Fibroblast of lung (primary cell): ENCODE measurements around the gene RUFY1. TPM values are rescaled to one million over a fixed set of nuclear protein-coding genes. Genes with fewer than 3 reads are reported as not detected.

Experiments used
- DNase-seq, 2 donors: peaks; one replicate each; pipeline versions ENCODE4 v3.0.0 to v3.0.0-alpha.2; 2010; ENCODE audit warnings: low read depth in 2 of 2
- H2AFZ ChIP-seq: 2 replicates; pipeline ENCODE4 v1.5.1; 2012; ENCODE audit warnings: low read length, control low read depth, inconsistent platforms
- H3K27ac ChIP-seq: 2 replicates; pipeline ENCODE4 v1.5.1; 2011; ENCODE audit warnings: low read length, control low read depth; ENCODE audit not compliant: insufficient read depth
- H3K27me3 ChIP-seq: 2 replicates; pipeline ENCODE4 v1.5.1; 2011; ENCODE audit warnings: mild to moderate bottlenecking, low read length; ENCODE audit not compliant: control insufficient read depth, insufficient read depth
- H3K36me3 ChIP-seq: 2 replicates; pipeline ENCODE4 v1.5.1; 2011; ENCODE audit warnings: low read length; ENCODE audit not compliant: control insufficient read depth, insufficient read depth
- H3K4me1 ChIP-seq: 2 replicates; pipeline ENCODE4 v1.5.1; 2011; ENCODE audit warnings: low read length; ENCODE audit not compliant: control insufficient read depth, insufficient read depth; ENCODE audit errors: extremely low read depth
- H3K4me2 ChIP-seq: 2 replicates; pipeline ENCODE4 v1.5.1; 2011; ENCODE audit warnings: low read length, control low read depth; ENCODE audit not compliant: insufficient read depth; ENCODE audit errors: extremely low read depth
- H3K4me3 ChIP-seq, 4 experiments: fragments of 200-600 bp in 1 of 4; sonication (generic) in 1 of 4; replicated peaks in 1 of 4; 2 replicates each; pipeline ENCODE4 v1.5.1; 2011 to 2016; ENCODE audit warnings: low read length in 4 of 4, low read depth in 3 of 4, mild to moderate bottlenecking in 3 of 4, control low read depth in 2 of 4, inconsistent platforms in 1 of 4, mixed read lengths in 1 of 4; ENCODE audit not compliant: insufficient read depth in 1 of 4; ENCODE audit errors: control extremely low read depth in 1 of 4
- H3K79me2 ChIP-seq: 2 replicates; pipeline ENCODE4 v1.5.1; 2012; ENCODE audit warnings: mild to moderate bottlenecking, low read length, inconsistent platforms; ENCODE audit not compliant: control insufficient read depth, insufficient read depth
- H3K9ac ChIP-seq: 2 replicates; pipeline ENCODE4 v1.5.1; 2011; ENCODE audit warnings: mild to moderate bottlenecking, low read length, control low read depth; ENCODE audit not compliant: insufficient read depth
- H3K9me3 ChIP-seq: 2 replicates; pipeline ENCODE4 v1.5.1; 2012; ENCODE audit warnings: low read depth, low read length; ENCODE audit not compliant: control insufficient read depth, insufficient read depth
- H4K20me1 ChIP-seq: 2 replicates; pipeline ENCODE4 v1.5.1; 2011; ENCODE audit warnings: low read length; ENCODE audit not compliant: control insufficient read depth, insufficient read depth; ENCODE audit errors: extremely low read depth
- EZH2 ChIP-seq: IDR thresholded peaks from 2 replicates; pipeline ENCODE4 v1.5.1; 2012; ENCODE audit warnings: low read length, control low read depth, mild to moderate bottlenecking; ENCODE audit errors: missing control alignments
- polyA plus RNA-seq, 2 donors: library from polyadenylated mRNA; depleted of rRNA in 1 of 2; stranded (reverse) in 1 of 2; unstranded in 1 of 2; fragments of >200 nt; gene quantifications; 2 replicates each; pipeline ENCODE4 v1.2.1, GENCODE V29; 2011 to 2012; ENCODE audit warnings: missing spikeins in 1 of 2
- total RNA-seq: library from RNA; depleted of rRNA; stranded (reverse); fragments of >200 nt; gene quantifications from 2 replicates; pipeline ENCODE4 v1.2.1, GENCODE V29; 2014
- TF ChIP-seq, protein P1 (sequence below), 2 donors: IDR thresholded peaks in 1 of 2; conservative IDR thresholded peaks in 1 of 2; 1 replicate in 1 of 2; 2 replicates in 1 of 2; pipeline ENCODE4 v1.5.1; 2011 to 2012; ENCODE audit warnings: low read length in 2 of 2, control low read depth in 1 of 2, inconsistent platforms in 1 of 2, low read depth in 1 of 2, mild to moderate bottlenecking in 1 of 2

The RUFY1 gene
- total and polyA plus RNA-seq, 2 donors (not counting 1 experiment from before 2014, with no cell fraction given), result 32.8 to 77.8 TPM

DNA sequence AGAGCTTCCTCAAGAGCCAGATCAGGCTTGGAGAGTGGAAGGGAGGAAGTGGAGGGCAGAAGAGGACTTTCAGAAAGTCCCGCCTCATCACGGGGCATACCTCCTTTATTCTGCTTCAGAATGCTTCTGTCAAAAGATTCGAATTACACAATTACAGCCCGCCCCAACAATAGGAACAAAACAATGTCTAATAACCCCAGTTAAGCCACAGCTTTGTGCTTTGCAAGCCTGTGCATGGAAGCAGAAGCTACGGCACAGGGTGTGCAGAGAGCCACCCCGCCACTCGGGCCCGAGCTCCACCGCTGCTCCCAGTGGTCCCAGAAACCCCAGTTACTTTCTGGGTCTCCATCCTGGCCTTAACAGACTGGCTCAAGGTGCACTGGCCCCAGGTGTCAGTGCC is 49.6 kb downstream of the RUFY1 start:
- Histone ChIP-seq H3K79me2 (no peaks in the 10 kb centered on the region), H3K9ac (no peak overlapping the region), H3K27ac (no peak overlapping the region), H4K20me1 (no peaks in the 10 kb centered on the region), H3K4me2 (no peak overlapping the region), H3K4me1 (no peaks in the 10 kb centered on the region), H3K36me3 (peaks cover 22% of the 10 kb centered on the region), H2AFZ (no peak overlapping the region), H3K27me3 (no peaks in the 10 kb centered on the region), H3K9me3 (no peaks in the 10 kb centered on the region), H3K4me3 (no peak overlapping the region)
- TF ChIP-seq EZH2, result no peak
- TF ChIP-seq, protein P1, sequence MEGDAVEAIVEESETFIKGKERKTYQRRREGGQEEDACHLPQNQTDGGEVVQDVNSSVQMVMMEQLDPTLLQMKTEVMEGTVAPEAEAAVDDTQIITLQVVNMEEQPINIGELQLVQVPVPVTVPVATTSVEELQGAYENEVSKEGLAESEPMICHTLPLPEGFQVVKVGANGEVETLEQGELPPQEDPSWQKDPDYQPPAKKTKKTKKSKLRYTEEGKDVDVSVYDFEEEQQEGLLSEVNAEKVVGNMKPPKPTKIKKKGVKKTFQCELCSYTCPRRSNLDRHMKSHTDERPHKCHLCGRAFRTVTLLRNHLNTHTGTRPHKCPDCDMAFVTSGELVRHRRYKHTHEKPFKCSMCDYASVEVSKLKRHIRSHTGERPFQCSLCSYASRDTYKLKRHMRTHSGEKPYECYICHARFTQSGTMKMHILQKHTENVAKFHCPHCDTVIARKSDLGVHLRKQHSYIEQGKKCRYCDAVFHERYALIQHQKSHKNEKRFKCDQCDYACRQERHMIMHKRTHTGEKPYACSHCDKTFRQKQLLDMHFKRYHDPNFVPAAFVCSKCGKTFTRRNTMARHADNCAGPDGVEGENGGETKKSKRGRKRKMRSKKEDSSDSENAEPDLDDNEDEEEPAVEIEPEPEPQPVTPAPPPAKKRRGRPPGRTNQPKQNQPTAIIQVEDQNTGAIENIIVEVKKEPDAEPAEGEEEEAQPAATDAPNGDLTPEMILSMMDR (conservative IDR thresholded peaks at IDR 0.05 in 1 of 2, IDR thresholded peaks at IDR 0.05 in 1 of 2; ENCODE audit: low read depth in 1 of 2, low read length in 2 of 2), result no peak
- no peak for DNase-seq

DNA sequence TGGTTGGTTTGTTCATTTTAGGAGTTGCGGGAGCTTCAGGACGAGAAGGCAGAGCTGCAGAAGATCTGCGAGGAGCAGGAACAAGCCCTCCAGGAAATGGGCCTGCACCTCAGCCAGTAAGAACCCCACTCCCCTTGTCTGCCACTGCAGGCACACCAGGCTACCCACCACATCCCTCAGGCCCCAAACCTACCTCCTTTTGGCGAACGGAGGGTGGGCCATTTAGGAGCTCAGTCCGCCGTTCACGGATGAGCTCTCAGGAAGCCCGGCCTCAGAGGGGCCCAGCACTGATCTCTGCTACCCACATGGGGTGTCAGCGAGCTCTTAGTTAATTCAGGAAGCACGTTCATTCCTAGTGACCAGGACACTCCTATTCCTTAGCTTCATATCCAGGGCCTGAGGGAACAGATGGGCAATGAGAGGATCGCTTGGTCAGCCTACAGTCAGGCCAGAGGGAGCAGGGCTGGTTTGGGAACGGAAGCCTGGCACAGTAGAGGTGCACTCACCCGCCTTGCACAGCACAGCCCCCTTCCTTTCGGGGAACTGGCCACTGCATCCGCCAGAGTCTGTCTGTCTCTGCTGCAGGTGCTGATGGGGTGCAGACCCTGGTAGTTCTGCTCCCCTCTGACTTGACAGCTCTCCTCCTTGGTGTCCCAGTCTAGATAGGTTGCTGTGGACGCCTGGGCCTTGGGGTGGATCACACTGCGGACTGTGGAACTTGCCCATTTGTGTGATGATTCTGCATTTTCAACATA is 51.7 kb downstream of the RUFY1 start:
- Histone ChIP-seq H3K79me2 (no peaks in the 10 kb centered on the region), H3K36me3 (peaks cover 27% of the 10 kb centered on the region), H4K20me1 (no peaks in the 10 kb centered on the region), H3K9me3 (no peaks in the 10 kb centered on the region), H3K9ac (no peak overlapping the region), H2AFZ (no peak overlapping the region), H3K27ac (no peak overlapping the region), H3K4me3 (no peak overlapping the region), H3K4me1 (no peaks in the 10 kb centered on the region), H3K4me2 (no peak overlapping the region), H3K27me3 (no peaks in the 10 kb centered on the region)
- no peak for DNase-seq
- TF ChIP-seq, protein P1 (conservative IDR thresholded peaks at IDR 0.05 in 1 of 2, IDR thresholded peaks at IDR 0.05 in 1 of 2; ENCODE audit: low read depth in 1 of 2, low read length in 2 of 2), result no peak
- no peak for TF ChIP-seq EZH2

DNA sequence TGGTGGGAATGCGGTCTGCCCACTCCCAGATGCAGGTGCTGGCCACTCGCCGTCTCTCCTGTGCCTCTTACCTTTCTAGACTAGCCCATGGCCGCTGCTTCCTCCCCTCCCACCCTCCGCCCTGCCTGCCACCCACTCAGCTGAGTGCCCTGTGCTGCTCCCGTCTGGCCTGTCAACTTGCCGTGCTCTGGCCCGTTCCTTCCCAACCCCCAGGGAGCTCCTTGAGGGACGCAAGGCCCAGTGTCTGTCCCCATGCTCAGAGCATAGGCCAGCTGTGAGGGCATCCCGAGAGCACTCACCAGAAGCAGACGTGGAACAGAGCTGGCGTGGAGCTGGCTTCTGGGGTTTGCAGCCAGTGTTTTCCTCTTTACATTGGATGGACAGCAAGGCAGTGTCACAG is 53.0 kb downstream of the RUFY1 start:
- Histone ChIP-seq H3K27me3 (no peaks in the 10 kb centered on the region), H4K20me1 (no peaks in the 10 kb centered on the region), H3K9me3 (no peaks in the 10 kb centered on the region), H3K36me3 (peaks cover 30% of the 10 kb centered on the region), H3K4me3 (no peak overlapping the region), H2AFZ (no peak overlapping the region), H3K27ac (no peak overlapping the region), H3K4me1 (no peaks in the 10 kb centered on the region), H3K79me2 (no peaks in the 10 kb centered on the region), H3K9ac (no peak overlapping the region), H3K4me2 (no peak overlapping the region)
- TF ChIP-seq EZH2, result no peak
- TF ChIP-seq, protein P1 (conservative IDR thresholded peaks at IDR 0.05 in 1 of 2, IDR thresholded peaks at IDR 0.05 in 1 of 2; ENCODE audit: low read depth in 1 of 2, low read length in 2 of 2), result no peak
- no peak for DNase-seq
